ENCODE data around the gene HCN2. TPM values are rescaled to one million over a fixed set of nuclear protein-coding genes. Genes with fewer than 3 reads are reported as not detected.

The HCN2 gene
- total and polyA plus RNA-seq, 10 of the 15 experiments (the other 5 are each of a cell fraction or from before 2014, with no cell fraction given), result 0.01 to 0.54 (median 0.08) TPM; not detected in 4

DNA sequence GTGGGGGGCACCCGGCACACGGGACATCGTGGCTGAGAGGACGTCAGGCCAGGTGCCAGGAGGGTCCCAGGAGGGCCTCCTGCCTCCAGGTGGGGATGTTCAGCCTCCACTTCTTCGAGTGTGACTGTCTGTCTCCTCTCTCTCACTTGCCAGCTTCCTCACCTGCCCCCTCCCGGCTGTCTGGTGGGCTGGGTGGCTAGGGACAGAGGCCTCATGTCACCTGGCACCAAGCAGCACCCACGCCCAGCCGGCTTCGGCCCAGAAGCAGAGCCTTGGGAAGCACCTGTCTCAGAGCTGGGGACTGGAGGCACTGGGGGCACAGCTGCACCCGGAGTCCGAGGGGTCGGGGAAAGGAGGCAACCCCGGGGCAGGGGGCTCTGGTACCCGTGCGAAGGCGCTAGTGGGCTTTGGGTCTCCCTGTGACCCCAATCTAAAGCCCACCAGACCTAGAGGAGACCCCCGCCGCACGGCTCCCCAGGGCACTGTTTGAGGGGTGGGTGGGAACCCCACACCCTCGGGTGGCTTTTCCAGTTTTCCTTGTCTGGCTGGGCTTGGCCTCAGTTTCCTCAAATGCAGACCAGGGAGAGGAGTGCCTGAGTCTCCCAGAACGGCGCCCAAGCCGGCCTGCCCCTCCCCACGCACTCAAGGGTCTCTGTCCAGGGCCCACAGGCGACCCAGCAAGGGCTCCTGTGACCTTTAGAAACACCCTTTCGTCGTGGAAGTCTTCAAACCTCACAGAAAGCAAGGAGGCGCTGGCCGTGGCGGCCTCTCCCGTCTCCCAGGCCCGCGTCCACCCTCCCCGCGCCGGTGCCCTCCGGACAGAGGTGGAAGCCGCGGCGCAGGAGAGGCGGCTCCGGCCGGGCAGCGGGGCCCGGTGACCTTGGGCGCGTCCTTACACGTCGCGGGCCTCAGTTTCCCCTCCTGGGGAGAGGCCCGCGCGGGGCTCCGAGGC lies 664 bp upstream of the HCN2 start:
- ChIA-PET CTCF (interaction anchor here (1.2 kb wide), 1 partner anchor 145 kb away, joined by 3 read pairs; no protein-coding TSS in a partner anchor), RAD21 (ENCODE audit: unreplicated experiment) (interaction anchor here (1.1 kb wide), 1 partner anchor 14 kb away, joined by 5 read pairs; no protein-coding TSS in a partner anchor), SMC1A (ENCODE audit: uncharacterized antibody, unreplicated experiment) (no interaction called here), POLR2A (no interaction called here)
- peak; percentile 6 for ATAC-seq
- no peak for FAIRE-seq
- H3K4me3 ChIP-seq, result no peak overlapping the region
- H3K36me3 ChIP-seq (ENCODE audit: control insufficient read depth in 2 of 2, insufficient read depth in 2 of 2, low read length in 1 of 2), result no peaks in the 10 kb centered on the region
- in situ Hi-C loops (cut with MboI) (loop anchor here (5.0 kb wide), 1 partner anchor 143 kb away; no protein-coding TSS in a partner anchor), intact Hi-C loops (cut with micrococcal nuclease; ENCODE audit: unreplicated experiment) (loop anchor here (5.0 kb wide), 1 partner anchor 143 kb away; no protein-coding TSS in a partner anchor)
- no peak overlapping the region for H3K4me2 ChIP-seq (ENCODE audit: control insufficient read depth, insufficient read depth)
- H3K9me3 ChIP-seq (replicated peaks; ENCODE audit: control insufficient read depth, insufficient read depth, low read length), result no peaks in the 10 kb centered on the region
- H3K79me2 ChIP-seq (ENCODE audit: control insufficient read depth, insufficient read depth, low read length), result no peaks in the 10 kb centered on the region
- no peak overlapping the region for H3K27ac ChIP-seq (ENCODE audit: control insufficient read depth, insufficient read depth)
- no peak for DNase-seq (ENCODE audit: low read depth, low spot score)
- H3K27me3 ChIP-seq (replicated peaks in 1 of 2; ENCODE audit: control insufficient read depth in 2 of 2, insufficient read depth in 2 of 2, low read length in 1 of 2), result peaks cover 4 to 9% of the 10 kb centered on the region in 2 experiments
- H4K20me1 ChIP-seq (ENCODE audit: control insufficient read depth, insufficient read depth), result no peaks in the 10 kb centered on the region
- H3K4me1 ChIP-seq (ENCODE audit: control insufficient read depth, insufficient read depth, low read length), result no peaks in the 10 kb centered on the region
- no peak overlapping the region for H3K9ac ChIP-seq (ENCODE audit: control insufficient read depth, insufficient read depth, low read length)
- no peak for TF ChIP-seq STAT3 (IDR thresholded peaks at IDR 0.05; ENCODE audit: low read depth, low read length)
- no peak for TF ChIP-seq NFYA (IDR thresholded peaks at IDR 0.05; ENCODE audit: borderline replicate concordance, low read depth, low read length)
- TF ChIP-seq NRF1 (conservative IDR thresholded peaks at IDR 0.05; ENCODE audit: low read depth, low read length), result no peak
- TF ChIP-seq SUZ12 (IDR thresholded peaks at IDR 0.05; ENCODE audit: unreplicated experiment), result peak; percentile 98
- TF ChIP-seq, protein P1, sequence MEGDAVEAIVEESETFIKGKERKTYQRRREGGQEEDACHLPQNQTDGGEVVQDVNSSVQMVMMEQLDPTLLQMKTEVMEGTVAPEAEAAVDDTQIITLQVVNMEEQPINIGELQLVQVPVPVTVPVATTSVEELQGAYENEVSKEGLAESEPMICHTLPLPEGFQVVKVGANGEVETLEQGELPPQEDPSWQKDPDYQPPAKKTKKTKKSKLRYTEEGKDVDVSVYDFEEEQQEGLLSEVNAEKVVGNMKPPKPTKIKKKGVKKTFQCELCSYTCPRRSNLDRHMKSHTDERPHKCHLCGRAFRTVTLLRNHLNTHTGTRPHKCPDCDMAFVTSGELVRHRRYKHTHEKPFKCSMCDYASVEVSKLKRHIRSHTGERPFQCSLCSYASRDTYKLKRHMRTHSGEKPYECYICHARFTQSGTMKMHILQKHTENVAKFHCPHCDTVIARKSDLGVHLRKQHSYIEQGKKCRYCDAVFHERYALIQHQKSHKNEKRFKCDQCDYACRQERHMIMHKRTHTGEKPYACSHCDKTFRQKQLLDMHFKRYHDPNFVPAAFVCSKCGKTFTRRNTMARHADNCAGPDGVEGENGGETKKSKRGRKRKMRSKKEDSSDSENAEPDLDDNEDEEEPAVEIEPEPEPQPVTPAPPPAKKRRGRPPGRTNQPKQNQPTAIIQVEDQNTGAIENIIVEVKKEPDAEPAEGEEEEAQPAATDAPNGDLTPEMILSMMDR (IDR thresholded peaks at IDR 0.05 in 2 of 3, conservative IDR thresholded peaks at IDR 0.05 in 1 of 3; ENCODE audit: control insufficient read depth in 2 of 3, extremely low read depth in 1 of 3, insufficient read depth in 1 of 3, low read depth in 3 of 3, low read length in 3 of 3), result peak in 1 of 3 experiments; percentile 22; a peak in 1 of 6 replicates
- BruUV-seq (replicated peaks), result no TSS peak
- no peak overlapping the region for H2AFZ ChIP-seq (ENCODE audit: control insufficient read depth, low read depth, low read length)
- WGBS (ENCODE audit: insufficient coverage, insufficient replicate concordance, low lambda C conversion rate, missing lambda C conversion rate), result 16% methylated on average over 51 of the region's 54 CpGs
